ENCODE results near the gene STPG4. TPM values are rescaled to one million over a fixed set of nuclear protein-coding genes. Genes with fewer than 3 reads are reported as not detected.

The STPG4 gene
- total RNA-seq, 3 donors from 2014 or later (not counting 1 experiment from before 2014, with no cell fraction given): 0.21 to 0.65 TPM; not detected in 1

DNA sequence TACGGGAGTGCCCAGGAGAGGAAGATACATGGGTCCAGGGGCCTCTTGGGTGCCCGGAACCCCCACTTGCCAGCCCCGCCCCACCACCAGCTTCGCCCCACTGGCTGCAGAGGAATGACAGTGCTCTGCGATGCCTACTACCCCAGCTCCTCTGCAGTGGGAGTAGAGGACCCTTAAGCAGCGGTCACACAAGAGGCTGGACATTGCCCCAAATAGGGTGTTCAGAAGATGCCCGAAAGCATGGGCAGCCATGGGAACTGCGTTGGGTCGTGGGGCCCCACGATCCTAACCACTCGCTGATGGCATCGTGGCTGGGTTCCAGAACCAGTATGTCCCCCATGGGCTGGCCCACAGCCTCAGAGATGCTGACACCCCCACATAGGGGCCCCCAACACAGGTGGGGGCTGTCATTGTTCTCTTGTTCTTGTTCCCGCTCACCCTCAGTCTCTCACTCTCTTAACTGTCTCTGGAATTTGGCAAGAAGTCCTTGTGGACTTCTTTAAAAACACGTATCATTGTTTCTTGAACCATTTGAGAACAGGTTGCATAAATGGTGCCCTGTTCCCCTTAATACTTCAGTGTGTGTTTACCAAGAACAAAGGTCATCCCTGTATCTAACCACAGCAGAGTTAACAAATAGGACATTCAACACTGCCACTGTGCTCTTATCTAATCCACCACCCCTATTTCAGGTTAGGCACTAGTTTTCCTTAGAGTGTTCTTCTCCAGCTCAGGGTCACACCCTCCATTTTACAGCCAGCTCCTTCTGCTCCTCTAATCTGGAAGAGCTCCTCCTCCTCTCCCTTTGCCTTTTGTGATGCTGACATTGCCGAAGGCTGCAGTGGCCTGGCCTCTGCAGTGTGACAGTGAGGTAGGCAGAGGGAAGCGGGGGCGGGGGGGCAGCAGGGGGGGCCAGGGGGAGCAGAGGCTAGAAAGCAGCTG, 76.3 kb downstream of the STPG4 start:
- intact Hi-C loops (cut with micrococcal nuclease): no loop called here
- Histone ChIP-seq H3K27ac (ENCODE audit: low read length) (no peak overlapping the region), H3K9me3 (ENCODE audit: control insufficient read depth, insufficient read depth, low read length) (no peaks in the 10 kb centered on the region)

DNA sequence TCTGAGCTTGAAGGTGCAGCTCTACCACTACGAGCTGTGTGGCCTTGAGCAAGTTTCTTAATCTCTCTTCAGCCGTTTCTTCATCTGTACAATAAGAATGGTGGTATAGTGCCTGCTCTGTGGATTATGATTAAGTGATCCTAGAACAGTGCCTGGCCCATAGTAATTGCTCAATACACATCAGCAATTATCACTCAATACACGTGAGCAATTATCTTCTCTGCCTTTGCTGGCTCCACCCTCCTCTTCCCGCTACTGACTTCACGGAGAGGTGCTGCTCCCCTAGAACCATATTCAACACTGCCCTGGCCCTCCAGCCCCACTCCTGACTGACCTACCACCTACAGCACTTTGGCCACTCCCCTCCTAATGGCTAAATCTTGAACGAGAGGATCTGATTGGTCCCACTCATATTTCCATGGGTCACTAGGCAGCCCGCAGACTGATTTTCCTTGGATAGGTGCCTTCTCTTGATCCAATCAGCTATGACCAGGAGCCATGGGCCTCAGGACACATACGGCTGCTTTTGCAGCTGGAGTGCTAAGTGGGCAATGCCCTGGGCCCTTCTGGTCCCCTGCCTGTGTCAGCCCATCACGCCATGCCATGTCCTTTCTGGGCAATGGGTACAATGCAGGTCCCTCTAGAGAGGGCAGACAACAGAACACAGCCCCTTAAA, 77.5 kb downstream of the STPG4 start:
- H3K27ac ChIP-seq (ENCODE audit: low read length): no peak overlapping the region
- Mint-ChIP-seq H3K36me3 (no peaks in the 10 kb centered on the region), H3K27me3 (ENCODE audit: low read depth in 2 of 2) (peaks cover 0 to 3% of the 10 kb centered on the region in 2 donors), H3K9me3 (no peaks in the 10 kb centered on the region), H3K27ac (peak overlapping the region in 1 of 2 donors; percentile 50), H3K4me1 (peaks cover 7 to 11% of the 10 kb centered on the region in 2 donors), H3K4me3 (no peak overlapping the region)
- peaks cover 25% of the 10 kb centered on the region for H3K4me1 ChIP-seq (ENCODE audit: control insufficient read depth, insufficient read depth, low read length)
- H3K36me3 ChIP-seq (ENCODE audit: control insufficient read depth, insufficient read depth, low read length): peaks cover 8% of the 10 kb centered on the region
- no peaks in the 10 kb centered on the region for H3K27me3 ChIP-seq (ENCODE audit: control insufficient read depth, insufficient read depth, low read length)
- no peak for DNase-seq
- 94% methylated on average over 9 of the region's 9 CpGs for WGBS (ENCODE audit: insufficient coverage)
- intact Hi-C loops (cut with micrococcal nuclease): no loop called here
- TF ChIP-seq, protein P1, sequence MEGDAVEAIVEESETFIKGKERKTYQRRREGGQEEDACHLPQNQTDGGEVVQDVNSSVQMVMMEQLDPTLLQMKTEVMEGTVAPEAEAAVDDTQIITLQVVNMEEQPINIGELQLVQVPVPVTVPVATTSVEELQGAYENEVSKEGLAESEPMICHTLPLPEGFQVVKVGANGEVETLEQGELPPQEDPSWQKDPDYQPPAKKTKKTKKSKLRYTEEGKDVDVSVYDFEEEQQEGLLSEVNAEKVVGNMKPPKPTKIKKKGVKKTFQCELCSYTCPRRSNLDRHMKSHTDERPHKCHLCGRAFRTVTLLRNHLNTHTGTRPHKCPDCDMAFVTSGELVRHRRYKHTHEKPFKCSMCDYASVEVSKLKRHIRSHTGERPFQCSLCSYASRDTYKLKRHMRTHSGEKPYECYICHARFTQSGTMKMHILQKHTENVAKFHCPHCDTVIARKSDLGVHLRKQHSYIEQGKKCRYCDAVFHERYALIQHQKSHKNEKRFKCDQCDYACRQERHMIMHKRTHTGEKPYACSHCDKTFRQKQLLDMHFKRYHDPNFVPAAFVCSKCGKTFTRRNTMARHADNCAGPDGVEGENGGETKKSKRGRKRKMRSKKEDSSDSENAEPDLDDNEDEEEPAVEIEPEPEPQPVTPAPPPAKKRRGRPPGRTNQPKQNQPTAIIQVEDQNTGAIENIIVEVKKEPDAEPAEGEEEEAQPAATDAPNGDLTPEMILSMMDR (IDR thresholded peaks at IDR 0.05): no peak
- no peak overlapping the region for H3K4me3 ChIP-seq (ENCODE audit: low read length)
- no peaks in the 10 kb centered on the region for H3K9me3 ChIP-seq (ENCODE audit: control insufficient read depth, insufficient read depth, low read length)
- ATAC-seq: no peak

More for the DNA sequence above, 76.3 kb downstream of the STPG4 start:
- DNase-seq (no peak), ATAC-seq (no peak)
- Mint-ChIP-seq H3K4me3 (no peak overlapping the region), H3K4me1 (peaks cover 0 to 4% of the 10 kb centered on the region in 2 donors), H3K27ac (no peak overlapping the region), H3K9me3 (no peaks in the 10 kb centered on the region), H3K27me3 (ENCODE audit: low read depth in 2 of 2) (peaks cover 0 to 3% of the 10 kb centered on the region in 2 donors), H3K36me3 (no peaks in the 10 kb centered on the region)
- peaks cover 21% of the 10 kb centered on the region for H3K4me1 ChIP-seq (ENCODE audit: control insufficient read depth, insufficient read depth, low read length)
- TF ChIP-seq, protein P1 (IDR thresholded peaks at IDR 0.05): no peak
- no peak overlapping the region for H3K4me3 ChIP-seq (ENCODE audit: low read length)
- no peaks in the 10 kb centered on the region for H3K27me3 ChIP-seq (ENCODE audit: control insufficient read depth, insufficient read depth, low read length)
- WGBS (ENCODE audit: insufficient coverage): 96% methylated on average over 14 of the region's 17 CpGs
- H3K36me3 ChIP-seq (ENCODE audit: control insufficient read depth, insufficient read depth, low read length): peaks cover 7% of the 10 kb centered on the region

DNA sequence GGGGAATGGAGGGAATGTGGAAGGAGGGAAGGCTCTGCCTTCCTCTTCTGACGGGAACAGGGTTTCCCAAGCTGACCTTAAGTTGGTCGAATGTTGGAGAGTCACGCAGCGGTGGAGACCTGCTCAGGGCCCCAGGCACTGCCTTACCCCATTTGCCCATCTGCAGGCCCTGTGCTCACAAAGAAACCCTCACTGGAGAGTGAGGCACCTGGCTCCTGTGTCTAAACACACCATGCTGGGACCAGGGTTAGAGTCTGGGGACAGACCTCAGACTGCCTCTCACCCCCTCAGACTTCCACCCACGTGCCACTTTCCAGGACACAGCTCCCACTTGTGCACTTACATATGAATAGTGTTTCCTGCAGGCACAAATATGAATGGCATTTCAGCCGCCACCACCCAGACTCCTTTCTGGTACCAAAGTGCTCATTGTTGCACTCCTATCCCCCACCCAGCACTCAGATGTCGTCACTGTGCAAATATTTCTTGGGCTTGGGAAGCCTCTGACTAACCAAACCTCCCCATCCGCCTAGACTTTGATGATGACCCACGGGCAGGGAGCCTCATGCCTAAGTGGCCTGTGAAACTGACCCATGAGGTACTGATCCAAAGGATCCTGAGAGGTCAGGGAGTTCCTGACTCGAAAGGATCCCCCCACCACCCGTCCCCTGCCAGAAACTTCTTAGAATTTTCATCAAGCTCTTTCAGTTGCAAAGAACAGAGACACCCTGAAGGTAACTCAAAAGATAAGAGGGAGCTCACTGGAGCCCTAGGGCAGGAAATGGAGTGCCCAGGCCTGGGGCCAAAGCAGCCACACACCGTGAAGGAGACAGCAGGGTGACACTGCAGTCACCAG, 78.3 kb downstream of the STPG4 start:
- intact Hi-C loops (cut with micrococcal nuclease): no loop called here
- H3K27ac Mint-ChIP-seq: peak overlapping the region in 1 of 2 donors; percentile 38
- H3K9me3 ChIP-seq (ENCODE audit: control insufficient read depth, insufficient read depth, low read length): no peaks in the 10 kb centered on the region

More for the DNA sequence above, 78.3 kb downstream of the STPG4 start:
- Mint-ChIP-seq H3K9me3 (no peaks in the 10 kb centered on the region), H3K27me3 (ENCODE audit: low read depth in 2 of 2) (peaks cover 2 to 3% of the 10 kb centered on the region in 2 donors), H3K4me1 (peaks cover 14 to 19% of the 10 kb centered on the region in 2 donors), H3K4me3 (no peak overlapping the region), H3K36me3 (no peaks in the 10 kb centered on the region)
- Histone ChIP-seq H3K27me3 (ENCODE audit: control insufficient read depth, insufficient read depth, low read length) (no peaks in the 10 kb centered on the region), H3K36me3 (ENCODE audit: control insufficient read depth, insufficient read depth, low read length) (peaks cover 8% of the 10 kb centered on the region), H3K4me1 (ENCODE audit: control insufficient read depth, insufficient read depth, low read length) (peaks cover 33% of the 10 kb centered on the region), H3K27ac (ENCODE audit: low read length) (no peak overlapping the region), H3K4me3 (ENCODE audit: low read length) (no peak overlapping the region)
- no peak for ATAC-seq
- no peak for DNase-seq
- 92% methylated on average over 12 of the region's 12 CpGs for WGBS (ENCODE audit: insufficient coverage)
- TF ChIP-seq, protein P1 (IDR thresholded peaks at IDR 0.05): no peak
